Thymus (tissue), 11 donors: ENCODE data around the gene NOS3. TPM values are rescaled to one million over a fixed set of nuclear protein-coding genes. Genes with fewer than 3 reads are reported as not detected.

Source experiments
- DNase-seq, 9 donors: peaks; one replicate each; pipeline ENCODE4 v3.0.0-alpha.2; 2013; ENCODE audit warnings: low spot score in 9 of 9, low read depth in 6 of 9, missing footprints in 1 of 9
- H3K27ac ChIP-seq, 2 donors: one replicate each; pipeline ENCODE4 v1.5.1; 2013; ENCODE audit warnings: control low read depth in 1 of 2, low read depth in 1 of 2, low read length in 1 of 2, mild to moderate bottlenecking in 1 of 2, moderate library complexity in 1 of 2
- H3K27me3 ChIP-seq, 2 donors: one replicate each; pipeline ENCODE4 v1.5.1; 2013; ENCODE audit warnings: low read length in 1 of 2; ENCODE audit not compliant: control insufficient read depth in 2 of 2, insufficient read depth in 1 of 2
- H3K36me3 ChIP-seq, 2 donors: one replicate each; pipeline ENCODE4 v1.5.1; 2013; ENCODE audit warnings: low read length in 1 of 2, mild to moderate bottlenecking in 1 of 2, moderate library complexity in 1 of 2; ENCODE audit not compliant: control insufficient read depth in 2 of 2, insufficient read depth in 2 of 2
- H3K4me1 ChIP-seq, 2 donors: one replicate each; pipeline ENCODE4 v1.5.1; 2013; ENCODE audit warnings: low read length in 2 of 2; ENCODE audit not compliant: control insufficient read depth in 2 of 2, insufficient read depth in 2 of 2
- H3K4me3 ChIP-seq, 2 donors: one replicate each; pipeline ENCODE4 v1.5.1; 2013; ENCODE audit warnings: low read length in 2 of 2, control low read depth in 1 of 2, mild to moderate bottlenecking in 1 of 2
- H3K9me3 ChIP-seq, 2 donors: one replicate each; pipeline ENCODE4 v1.5.1; 2013; ENCODE audit warnings: low read length in 1 of 2, mild to moderate bottlenecking in 1 of 2; ENCODE audit not compliant: control insufficient read depth in 2 of 2, insufficient read depth in 1 of 2
- WGBS: extraction: QIAGEN DNeasy Blood & Tissue Kit; methylation state at CpG from one replicate; pipeline ENCODE4 v1.1.7; 2013; 5-methylcytosine and 5-hydroxymethylcytosine counted together
- polyA plus RNA-seq: library from polyadenylated mRNA; stranded (reverse); fragments of 200-250 nt; gene quantifications from one replicate; pipeline ENCODE4 v1.2.3, GENCODE V29; 2013
- total RNA-seq: library from RNA; stranded (reverse); fragments of 120-200 nt; gene quantifications from one replicate; pipeline ENCODE4 v1.2.4, GENCODE V29; 2013
- donor health status: healthy.

NOS3 gene
- total and polyA plus RNA-seq, 2 donors, result 1.5 to 3.0 TPM

DNA sequence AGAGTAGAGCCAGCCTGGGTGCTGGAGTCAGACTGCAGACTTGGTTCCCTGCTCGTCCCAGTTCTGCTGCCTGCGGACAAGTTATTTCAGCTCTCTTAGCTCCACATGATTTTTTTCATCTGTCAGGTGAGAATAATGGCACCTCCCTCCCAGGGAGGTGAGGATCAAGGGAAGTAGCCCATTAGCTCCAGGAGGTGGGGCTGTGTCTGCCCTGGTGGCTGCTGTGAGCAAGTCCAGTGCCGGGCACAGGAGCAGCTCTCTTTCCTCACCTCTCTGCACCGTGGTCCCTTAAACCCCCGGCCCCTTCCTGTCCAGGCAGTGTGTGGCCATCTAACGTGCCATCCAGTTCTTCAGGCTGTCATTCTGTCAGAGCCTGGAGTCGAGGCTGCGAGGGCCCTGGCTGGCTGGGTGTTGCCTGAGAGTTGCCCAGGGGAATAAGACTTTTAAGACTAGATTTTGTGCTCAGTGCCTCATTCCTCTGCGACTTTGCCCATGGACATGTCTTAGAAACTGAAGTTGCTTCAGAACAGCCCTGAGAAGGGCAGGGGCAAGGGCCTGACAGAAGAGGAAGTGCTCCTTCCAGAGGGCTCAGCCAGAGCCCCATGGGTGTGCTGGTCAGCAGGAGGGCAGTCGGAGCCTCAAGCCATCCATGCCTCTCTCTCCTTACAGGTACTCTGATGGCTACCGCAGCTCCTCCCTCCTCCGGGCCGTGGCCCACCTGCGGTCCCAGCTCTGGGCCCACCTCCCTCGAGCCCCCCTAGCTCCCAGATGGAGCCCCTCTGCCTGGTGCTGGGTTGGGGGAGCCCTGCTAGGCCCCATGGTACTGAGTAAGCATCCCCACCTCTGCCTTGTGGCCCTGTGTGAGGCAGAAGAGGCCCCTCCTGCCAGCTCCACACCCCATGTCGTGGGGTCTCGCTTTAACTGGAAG lies 42.4 kb downstream of the NOS3 start:
- H3K9me3 ChIP-seq, result no peaks in the 10 kb centered on the region
- WGBS, result 96% methylated on average over 17 of the region's 17 CpGs
- H3K4me3 ChIP-seq, result no peak overlapping the region
- no peaks in the 10 kb centered on the region for H3K27me3 ChIP-seq
- H3K36me3 ChIP-seq, result peaks cover 44 to 51% of the 10 kb centered on the region in 2 donors
- peaks cover 6 to 7% of the 10 kb centered on the region in 2 donors for H3K4me1 ChIP-seq
- no peak overlapping the region for H3K27ac ChIP-seq
- DNase-seq, result no peak

DNA sequence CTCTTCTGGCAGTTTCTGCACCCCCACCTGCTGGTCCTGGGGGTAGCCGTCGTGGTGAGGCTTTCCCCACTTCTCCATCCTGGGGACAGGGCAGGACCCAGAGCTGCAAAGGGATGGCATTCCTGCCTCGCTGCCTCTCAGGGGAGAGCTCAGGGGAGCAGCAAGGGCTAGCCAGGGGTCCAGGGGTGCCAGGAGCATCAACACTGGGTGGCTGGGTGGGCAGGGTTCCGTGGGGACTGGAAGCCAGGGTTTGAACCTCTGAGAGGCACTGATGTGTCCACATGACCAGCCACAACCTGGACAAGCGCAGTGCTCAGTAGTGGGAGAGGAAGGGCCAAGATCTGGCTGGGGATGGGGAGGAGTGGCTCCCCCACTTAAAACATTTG lies 43.0 kb downstream of the NOS3 start:
- H3K9me3 ChIP-seq, result no peaks in the 10 kb centered on the region
- DNase-seq, result no peak
- H3K4me3 ChIP-seq, result no peak overlapping the region
- 98% methylated on average over 5 of the region's 5 CpGs for WGBS
- no peaks in the 10 kb centered on the region for H3K27me3 ChIP-seq
- H3K36me3 ChIP-seq, result peaks cover 46 to 51% of the 10 kb centered on the region in 2 donors
- no peak overlapping the region for H3K27ac ChIP-seq
- H3K4me1 ChIP-seq, result peaks cover 5 to 9% of the 10 kb centered on the region in 2 donors

DNA sequence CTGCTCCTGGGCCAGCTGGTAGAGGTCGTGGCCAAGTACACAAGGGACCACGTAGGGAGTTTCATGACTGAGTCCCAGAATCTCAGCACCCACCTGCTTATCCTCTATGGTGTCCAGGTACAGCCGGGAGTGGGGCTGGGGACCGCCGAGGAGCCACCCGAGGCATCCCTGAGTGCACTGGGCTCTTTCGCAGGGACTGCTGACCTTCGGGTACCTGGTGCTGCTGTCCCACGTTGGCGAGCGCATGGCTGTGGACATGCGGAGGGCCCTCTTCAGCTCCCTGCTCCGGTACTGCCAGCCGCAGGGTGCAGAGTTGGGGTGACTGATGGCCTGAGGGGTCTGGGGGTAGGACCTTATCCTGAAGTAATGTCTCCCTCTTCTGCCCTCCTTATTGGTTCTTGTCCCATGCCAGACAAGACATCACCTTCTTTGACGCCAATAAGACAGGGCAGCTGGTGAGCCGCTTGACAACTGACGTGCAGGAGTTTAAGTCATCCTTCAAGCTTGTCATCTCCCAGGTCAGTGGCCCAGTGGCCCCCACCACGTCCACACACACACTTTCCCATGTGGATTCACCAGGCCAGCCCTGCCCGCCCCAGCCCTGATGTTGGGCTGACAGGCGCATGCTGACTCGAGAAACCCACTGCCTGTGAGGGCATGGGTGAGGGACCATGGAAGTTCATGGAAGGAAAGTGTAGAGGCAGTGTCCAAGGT lies 43.7 kb downstream of the NOS3 start:
- Histone ChIP-seq H3K9me3 (no peaks in the 10 kb centered on the region), H3K4me1 (peaks cover 0 to 5% of the 10 kb centered on the region in 2 donors), H3K36me3 (peaks cover 46 to 51% of the 10 kb centered on the region in 2 donors), H3K27me3 (no peaks in the 10 kb centered on the region), H3K4me3 (no peak overlapping the region), H3K27ac (no peak overlapping the region)
- DNase-seq, result no peak
- WGBS, result 95% methylated on average over 21 of the region's 21 CpGs

DNA sequence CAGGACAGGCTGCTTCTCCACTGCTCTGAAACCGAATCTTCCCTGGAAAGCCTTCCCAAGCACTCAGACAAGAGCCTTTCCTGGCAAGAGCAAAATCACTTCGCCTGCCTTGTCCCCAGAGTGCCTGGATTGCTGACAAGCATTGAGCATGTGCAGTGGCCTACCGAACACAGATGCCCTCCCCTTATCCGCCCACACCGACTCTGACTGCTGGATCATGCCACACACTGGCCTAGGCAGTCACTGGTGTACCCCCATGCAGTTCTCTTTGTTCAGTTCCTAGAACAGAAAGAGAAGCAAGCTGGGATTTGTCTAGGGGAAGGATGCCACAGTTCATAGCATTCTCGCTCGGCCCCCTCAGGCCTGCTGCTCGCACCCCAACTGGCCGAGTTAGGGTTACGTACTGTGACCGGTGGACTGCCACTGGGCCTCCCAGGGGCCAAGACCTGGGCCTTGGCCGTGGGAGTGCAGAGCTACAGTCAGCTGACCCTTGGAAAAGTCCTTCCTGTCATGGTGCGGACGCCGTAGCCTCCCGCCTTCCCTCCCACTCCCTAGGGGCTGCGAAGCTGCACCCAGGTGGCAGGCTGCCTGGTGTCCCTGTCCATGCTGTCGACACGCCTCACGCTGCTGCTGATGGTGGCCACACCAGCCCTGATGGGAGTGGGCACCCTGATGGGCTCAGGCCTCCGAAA lies 44.4 kb downstream of the NOS3 start:
- Histone ChIP-seq H3K4me3 (no peak overlapping the region), H3K27me3 (no peaks in the 10 kb centered on the region), H3K4me1 (peaks cover 0 to 5% of the 10 kb centered on the region in 2 donors), H3K36me3 (peaks cover 46 to 51% of the 10 kb centered on the region in 2 donors), H3K9me3 (no peaks in the 10 kb centered on the region), H3K27ac (no peak overlapping the region)
- 96% methylated on average over 21 of the region's 21 CpGs for WGBS
- no peak for DNase-seq

DNA sequence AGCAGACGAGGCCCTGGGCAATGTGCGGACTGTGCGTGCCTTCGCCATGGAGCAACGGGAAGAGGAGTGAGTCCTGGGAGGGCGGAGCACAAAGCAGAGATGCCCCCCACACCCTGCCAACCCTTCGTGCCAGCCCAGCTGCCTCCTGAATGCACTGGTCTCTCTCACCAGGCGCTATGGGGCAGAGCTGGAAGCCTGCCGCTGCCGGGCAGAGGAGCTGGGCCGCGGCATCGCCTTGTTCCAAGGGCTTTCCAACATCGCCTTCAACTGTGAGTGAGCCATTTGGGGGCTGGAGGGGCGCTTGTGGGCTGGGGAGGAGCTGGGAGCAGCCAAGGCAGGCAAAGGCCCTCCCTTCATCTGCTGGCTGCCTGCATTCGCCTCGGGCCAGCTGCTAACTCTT lies 45.1 kb downstream of the NOS3 start:
- WGBS, result 98% methylated on average over 17 of the region's 17 CpGs
- peaks cover 46 to 51% of the 10 kb centered on the region in 2 donors for H3K36me3 ChIP-seq
- peaks cover 0 to 5% of the 10 kb centered on the region in 2 donors for H3K4me1 ChIP-seq
- H3K27ac ChIP-seq, result no peak overlapping the region
- no peaks in the 10 kb centered on the region for H3K27me3 ChIP-seq
- DNase-seq, result no peak
- H3K4me3 ChIP-seq, result no peak overlapping the region
- no peaks in the 10 kb centered on the region for H3K9me3 ChIP-seq

DNA sequence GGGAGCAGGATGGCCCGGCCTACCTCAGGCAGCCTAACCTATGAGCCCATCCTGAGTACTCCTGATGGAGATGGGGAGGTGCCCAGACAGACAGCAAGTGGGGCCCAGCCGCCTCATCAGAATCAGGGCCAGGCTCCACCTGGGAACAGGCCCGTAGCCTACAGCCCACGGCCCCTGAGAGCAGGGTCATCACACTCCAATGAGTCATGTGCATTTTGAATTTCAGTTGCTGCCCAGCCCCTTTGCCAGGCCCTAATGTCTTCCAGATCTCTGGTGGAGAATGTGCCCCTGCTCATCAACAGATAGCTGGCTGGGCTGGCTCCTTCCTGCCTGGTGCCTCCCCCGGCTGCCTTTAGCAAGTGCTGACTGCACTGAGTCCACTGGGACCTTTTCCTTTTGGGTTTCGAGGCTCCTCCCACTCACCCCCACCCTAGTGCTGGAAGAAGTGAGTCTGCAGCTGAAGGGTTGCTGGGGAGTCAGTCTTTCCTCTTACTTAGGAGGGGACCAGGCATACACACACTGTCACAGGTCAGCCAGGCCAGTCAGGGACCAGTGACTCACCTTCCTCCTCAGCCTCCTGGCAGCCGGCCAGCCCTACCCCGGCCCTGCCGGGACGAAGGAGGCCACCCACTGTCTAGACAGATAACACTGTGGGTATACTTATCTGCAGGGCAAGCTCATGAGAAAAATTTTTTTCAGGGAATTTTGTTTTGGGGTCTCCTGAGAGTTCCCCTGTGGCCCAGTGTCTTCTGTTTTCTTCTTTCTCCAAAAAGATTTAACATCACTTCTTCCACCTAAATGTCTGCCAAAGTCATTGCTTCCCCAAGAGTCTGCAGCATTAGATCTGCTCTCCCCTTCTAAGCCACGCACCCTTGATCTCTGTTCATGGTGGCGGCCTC lies 48.4 kb downstream of the NOS3 start:
- Histone ChIP-seq H3K4me1 (peaks cover 0 to 5% of the 10 kb centered on the region in 2 donors), H3K36me3 (peaks cover 35 to 55% of the 10 kb centered on the region in 2 donors), H3K27ac (no peak overlapping the region), H3K4me3 (no peak overlapping the region), H3K9me3 (no peaks in the 10 kb centered on the region), H3K27me3 (no peaks in the 10 kb centered on the region)
- WGBS, result 64% methylated on average over 12 of the region's 12 CpGs
- DNase-seq, result no peak

DNA sequence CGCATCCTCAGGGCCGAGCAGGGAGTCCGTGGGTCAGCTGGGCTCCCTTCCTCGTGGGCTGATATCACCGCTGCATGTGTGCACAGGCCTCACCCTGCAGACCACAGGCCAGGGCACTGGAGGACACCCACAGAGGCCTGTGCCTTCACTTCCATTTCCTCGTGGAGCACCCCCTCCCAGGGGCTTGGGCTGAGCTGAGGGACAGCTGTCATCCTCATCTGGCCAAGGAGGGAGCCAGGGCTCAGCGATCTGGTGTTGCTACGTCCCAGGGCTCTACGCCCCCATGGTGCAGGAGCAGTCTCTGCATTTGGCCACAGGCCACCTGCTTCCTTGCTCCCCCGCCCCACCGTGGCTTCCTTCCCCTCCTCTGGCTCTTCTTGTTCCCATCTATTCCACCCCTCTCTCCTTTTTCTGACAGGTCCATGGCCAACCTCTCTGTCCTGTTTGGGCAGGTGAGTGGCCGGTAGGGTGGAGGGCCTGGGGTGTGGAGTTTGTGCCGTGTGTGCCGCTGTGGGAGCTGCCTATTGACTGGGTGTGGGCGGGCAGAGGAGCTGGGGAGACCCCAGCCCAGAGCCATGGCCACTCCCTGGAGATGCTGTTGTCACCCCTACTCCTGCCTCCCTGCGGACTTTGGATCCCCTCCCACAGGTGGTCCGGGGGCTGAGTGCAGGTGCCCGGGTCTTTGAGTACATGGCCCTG lies 49.2 kb downstream of the NOS3 start:
- Histone ChIP-seq H3K4me3 (no peak overlapping the region), H3K27ac (no peak overlapping the region), H3K36me3 (peaks cover 29 to 52% of the 10 kb centered on the region in 2 donors), H3K9me3 (no peaks in the 10 kb centered on the region), H3K4me1 (peaks cover 0 to 5% of the 10 kb centered on the region in 2 donors), H3K27me3 (no peaks in the 10 kb centered on the region)
- no peak for DNase-seq
- 79% methylated on average over 18 of the region's 18 CpGs for WGBS
